ENCODE data around the gene AXIN2.
"Not testable (repeated sequence)": the region's sequence is repeated elsewhere in the genome, so short reads cannot be mapped to it uniquely, and the experiment has no call there.

The AXIN2 gene

GRCh38 chr17:65523853-65524664, 37.4 kb downstream of the AXIN2 start:
- DNase-seq (ENCODE audit: low read depth, low spot score) = no peak

DNA sequence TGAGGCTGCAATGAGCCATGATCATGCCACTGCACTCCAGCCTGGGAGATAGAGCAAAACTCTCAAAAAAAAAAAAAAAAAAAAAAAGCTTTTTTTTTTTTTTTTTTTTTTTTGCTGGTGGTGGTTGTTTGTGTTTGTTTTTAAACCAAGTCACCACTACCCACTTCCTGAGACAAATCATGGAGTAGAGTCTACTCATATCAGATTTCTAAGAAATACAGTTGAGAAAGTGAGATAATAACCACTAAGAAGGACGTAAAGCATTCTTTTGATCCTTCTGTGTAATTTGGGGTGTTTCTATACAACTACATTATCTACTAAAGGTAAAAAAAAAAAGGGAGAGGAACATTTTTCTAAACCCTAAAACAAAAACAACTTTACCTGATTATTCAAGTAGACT, 38.0 kb downstream of the AXIN2 start:
- no peak for DNase-seq (ENCODE audit: low read depth, low spot score)

DNA sequence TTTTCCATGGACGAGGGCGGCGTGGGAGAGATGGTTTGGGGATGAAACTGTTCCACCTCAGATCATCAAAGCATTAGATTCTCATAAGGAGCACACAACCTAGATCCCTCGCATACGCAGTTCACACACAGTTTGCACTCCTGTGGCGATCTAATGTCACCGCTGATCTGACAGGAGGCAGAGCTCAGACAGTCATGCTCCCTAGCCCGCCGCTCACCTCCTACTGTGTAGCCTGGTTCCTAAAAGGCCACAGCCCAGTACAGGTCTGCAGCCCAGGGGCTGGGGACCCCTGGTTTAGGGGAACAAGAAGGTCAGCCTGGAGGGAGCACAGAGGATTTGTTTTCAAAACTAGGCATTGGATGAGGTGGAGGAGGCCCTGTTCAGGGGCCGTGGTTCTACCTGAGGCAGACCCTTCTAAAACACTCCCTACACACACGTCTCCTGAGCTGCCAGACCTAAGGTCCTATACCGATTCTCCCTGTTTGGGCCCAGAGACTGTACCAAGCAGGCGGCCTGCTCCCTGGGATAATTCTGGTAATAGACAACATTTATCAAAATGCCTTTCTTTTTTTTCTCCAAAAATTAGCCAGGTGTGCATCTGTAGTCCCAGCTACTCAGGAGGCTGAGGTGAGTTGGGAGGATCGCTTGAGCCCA, 38.6 kb downstream of the AXIN2 start:
- DNase-seq (ENCODE audit: low read depth, low spot score) = no peak

DNA sequence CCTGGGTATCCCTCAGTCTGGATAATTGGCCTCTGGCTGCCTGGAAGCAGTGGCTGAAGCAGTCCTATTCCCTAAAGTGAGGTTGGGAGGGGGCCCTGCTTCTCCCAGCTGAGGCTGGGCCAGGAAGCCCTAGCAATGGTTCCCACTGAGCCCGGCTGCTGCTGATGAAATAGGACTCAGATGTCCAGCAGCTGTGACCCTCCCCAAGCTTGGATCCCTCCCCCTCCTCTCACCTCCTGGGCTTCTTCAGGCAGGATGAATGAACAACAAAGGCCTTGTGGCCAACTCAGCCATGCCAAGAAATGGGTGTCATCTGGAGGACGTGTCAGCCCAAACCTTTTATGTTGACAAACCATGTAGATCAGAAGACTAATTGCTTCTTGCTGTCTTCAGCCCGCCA, 42.0 kb downstream of the AXIN2 start:
- DNase-seq (ENCODE audit: low read depth, low spot score) = no peak

DNA sequence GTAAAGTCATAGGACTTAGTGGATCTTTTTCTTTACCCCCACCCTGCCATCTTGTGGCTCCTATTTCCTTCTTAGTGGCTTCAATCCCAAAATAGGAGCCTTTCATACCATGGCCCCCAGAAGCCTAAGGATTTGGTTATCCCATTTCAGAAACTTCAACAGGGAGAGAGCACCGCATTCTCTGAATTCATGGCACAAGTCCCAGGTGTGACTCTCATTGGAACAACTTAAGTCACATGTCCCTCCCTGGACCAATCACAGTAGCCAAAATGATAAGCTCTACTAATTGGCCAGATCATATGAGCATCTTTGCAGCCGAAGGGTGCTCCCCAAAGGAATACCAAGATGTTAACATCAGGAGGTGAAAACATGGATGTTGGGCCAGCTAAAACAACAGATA, 43.2 kb downstream of the AXIN2 start:
- DNase-seq (ENCODE audit: low read depth, low spot score) = no peak

DNA sequence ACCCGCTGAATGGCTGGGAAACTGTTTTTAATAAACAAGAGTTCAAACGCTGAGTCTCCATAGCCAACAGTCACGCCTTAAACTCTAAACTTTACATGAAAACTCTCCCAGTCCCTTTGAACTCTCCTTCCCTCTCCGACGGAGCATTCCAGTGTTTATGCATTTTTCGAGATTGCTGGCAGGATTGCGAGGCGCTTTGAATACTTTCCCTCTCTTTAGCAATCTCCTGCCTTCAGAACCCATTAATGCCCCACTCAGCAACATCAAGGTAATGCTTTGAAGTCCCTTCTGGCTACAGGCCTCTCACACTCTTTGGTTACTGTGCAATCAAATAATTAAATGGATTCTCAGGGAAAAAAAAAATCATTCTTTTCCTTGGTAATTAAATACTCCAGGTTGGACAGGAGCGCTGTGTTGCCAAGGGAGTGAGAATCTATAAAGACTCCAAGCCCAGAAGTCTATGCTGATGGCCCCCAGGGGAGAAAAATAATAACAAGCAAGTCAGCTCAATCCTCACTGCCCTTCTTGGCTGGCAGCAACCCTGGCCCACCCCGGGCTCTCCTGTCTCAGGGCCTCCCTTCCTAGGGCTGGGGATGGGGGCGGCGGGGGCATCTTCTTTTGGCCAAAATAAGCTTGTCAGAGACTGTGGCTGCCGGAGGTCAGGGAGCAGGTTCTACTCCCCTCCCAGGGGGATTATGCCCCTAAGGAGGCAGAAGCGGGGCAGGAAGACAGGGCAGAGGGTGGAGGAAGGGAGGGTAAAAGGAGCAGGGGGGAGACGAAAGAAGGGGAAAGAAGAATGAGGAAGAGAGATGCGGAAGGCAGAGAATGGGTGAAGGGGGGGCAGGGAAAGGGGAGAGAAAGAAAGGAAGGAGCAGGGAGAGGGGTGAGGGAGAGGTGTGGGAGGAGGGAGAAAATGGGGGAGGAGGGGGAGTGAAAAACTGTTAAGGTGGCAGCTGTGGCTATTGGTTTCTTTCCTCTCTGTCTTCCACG, 45.2 kb downstream of the AXIN2 start:
- no peak for DNase-seq (ENCODE audit: low read depth, low spot score)

DNA sequence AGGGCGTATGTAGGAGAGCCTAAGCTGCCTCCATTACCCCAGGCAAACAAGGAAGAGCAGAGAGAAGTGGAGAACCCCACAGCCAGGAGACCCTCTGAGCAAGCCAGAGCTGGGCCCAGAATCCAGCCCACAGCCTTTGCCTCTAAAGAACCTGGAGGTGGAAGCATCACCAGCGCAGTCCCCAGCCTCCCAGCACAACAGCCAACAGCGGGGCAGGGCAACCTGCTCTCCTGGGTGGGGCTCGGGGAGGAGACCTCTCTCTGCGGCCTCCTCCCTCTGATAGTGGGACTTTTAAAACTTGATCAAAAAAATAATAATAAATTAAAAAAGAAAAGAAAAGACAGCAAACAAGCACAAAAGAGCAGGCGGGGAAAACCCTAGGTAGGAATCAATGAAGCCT, 45.9 kb downstream of the AXIN2 start:
- DNase-seq (ENCODE audit: low read depth, low spot score) = no peak

GRCh38 chr17:65514541-65514940, 46.9 kb downstream of the AXIN2 start:
- no peak for DNase-seq (ENCODE audit: low read depth, low spot score)

- DNase-seq (ENCODE audit: low read depth, low spot score) = no peak
Observed at GRCh38 chr17:65514082-65514481, 47.4 kb downstream of the AXIN2 start.

DNA sequence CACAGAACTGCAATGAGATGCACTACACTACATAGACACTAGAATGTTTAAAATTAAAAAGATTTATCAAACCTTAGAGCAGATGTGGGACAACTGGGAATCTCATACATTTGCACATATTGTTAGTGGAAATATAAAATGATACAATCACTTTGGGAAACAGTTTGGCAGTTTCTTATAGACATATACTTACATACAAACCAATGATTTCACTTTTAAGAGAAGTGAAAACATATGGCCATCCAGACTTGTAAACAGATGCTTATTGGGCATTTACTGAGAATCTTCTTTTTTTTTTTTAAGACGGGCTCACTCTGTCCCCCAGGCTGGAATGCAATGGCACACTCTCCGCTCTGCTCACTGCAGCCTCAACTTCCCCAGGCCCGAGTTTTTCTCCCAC, 50.1 kb downstream of the AXIN2 start:
- no peak for DNase-seq (ENCODE audit: low read depth, low spot score)

DNA sequence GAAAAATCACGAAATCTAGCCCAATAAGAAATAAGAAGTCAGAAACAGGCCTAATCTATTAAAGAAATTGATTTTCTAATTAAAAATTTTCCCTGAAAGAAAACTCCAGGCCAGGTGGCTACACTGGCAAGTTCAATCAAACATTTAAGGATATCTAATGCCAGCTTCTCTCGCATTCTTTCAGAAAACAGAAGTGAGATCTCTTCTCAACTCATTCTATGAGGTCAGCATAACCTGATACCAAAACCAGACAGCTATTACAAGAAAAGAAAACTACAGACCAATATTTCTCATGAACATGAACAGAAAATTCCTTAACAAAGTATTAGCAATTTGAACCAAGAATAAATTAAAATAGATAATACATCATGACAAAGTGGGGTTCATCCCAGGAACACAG, 52.4 kb downstream of the AXIN2 start:
- no peak for DNase-seq (ENCODE audit: low read depth, low spot score)

- DNase-seq (ENCODE audit: low read depth, low spot score) = not testable (repeated sequence)
Observed at GRCh38 chr17:65504673-65505072, 56.8 kb downstream of the AXIN2 start.

GRCh38 chr17:65504141-65504540, 57.3 kb downstream of the AXIN2 start:
- DNase-seq (ENCODE audit: low read depth, low spot score) = no peak

DNA sequence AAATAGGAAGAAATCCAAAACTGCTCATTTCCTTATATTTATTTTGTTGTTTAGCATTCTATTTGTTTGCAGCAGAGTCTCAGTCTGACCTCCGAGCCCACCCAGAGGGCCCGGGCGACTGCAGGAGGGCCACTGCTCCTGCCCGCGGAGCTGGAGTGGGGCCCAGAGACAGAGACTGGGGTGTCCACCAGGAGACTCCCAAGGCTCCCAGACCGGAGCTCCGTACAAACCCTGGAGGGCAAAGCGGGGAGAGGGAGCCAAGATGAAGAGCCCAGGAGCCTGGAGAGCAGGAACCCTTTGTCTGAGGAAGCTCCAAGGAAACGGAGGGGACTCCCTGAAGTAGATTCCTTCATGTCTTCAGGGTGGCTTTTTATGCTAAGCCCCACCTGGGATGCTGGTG, 57.9 kb downstream of the AXIN2 start:
- DNase-seq (ENCODE audit: low read depth, low spot score) = no peak

GRCh38 chr17:65498816-65499215, 62.6 kb downstream of the AXIN2 start:
- DNase-seq (ENCODE audit: low read depth, low spot score) = no peak

GRCh38 chr17:65496801-65497200, 64.6 kb downstream of the AXIN2 start:
- no peak for DNase-seq (ENCODE audit: low read depth, low spot score)

- no peak for DNase-seq (ENCODE audit: low read depth, low spot score)
Observed at GRCh38 chr17:65495122-65496055, 66.1 kb downstream of the AXIN2 start.

DNA sequence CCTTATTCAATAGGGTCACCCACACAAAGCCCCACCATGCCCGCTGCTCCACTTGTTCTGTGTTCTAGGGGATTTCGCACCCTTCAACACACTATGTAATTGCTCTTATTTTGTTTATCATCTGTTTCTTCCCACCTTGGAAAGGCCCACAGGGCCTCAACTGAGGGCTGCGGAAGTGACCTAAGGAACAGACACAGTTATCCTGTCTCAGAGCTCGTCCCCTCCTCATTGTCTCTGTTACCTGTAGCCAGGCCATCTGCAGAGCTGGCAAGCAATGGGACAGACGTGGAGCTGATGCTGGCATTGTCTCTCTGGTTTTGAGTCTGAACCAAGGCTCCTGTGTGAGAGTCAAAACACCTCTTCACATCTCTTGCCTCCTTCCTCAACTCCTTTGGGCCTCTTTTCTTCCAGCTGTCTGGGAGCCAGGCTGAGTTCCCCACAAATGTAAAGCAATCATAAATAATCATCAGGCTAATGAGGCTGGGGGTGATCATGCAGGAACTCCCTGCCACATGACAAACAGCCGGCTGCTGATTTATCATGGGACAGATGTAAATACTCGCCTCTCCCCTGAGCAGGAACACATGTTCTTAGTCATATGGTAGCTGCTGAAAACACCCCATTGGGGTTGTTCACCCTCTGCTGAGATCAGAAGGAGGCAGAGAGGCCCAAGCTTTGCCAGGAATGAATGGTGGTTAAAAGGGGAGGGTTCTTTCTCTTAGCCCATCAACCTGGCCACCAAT, 71.9 kb downstream of the AXIN2 start:
- no peak for DNase-seq (ENCODE audit: low read depth, low spot score)

- DNase-seq (ENCODE audit: low read depth, low spot score) = no peak
Observed at GRCh38 chr17:65488665-65489064, 72.8 kb downstream of the AXIN2 start.

DNA sequence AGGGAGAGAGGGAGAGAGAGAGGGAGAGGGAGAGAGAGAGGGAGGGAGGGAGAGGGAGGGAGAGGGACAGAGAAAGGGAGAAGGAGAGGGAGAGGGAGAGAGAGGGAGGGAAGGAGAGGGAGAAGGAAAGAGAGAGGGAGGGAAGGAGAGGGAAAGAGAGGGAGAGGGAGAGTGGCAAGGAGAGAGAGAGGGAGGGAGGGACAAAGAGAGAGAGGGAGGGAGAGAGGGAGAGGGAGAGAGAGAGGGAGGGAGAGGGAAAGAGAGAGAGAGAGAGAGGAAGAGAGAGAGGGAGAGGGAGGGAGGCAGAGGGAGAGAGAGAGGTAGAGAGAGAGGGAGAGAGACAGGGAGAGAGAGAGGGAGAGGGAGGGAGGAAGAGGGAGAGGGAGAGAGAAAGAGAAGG, 73.5 kb downstream of the AXIN2 start:
- no peak for DNase-seq (ENCODE audit: low read depth, low spot score)

All from activated CD4-positive, CD25-positive, alpha-beta regulatory T cell treated with anti-CD3 and anti-CD28 coated beads, Interleukin-2, amount 50 U/mL, for 16 hours (primary cell).